ENCODE data around the gene RARRES2. TPM values are rescaled to one million over a fixed set of nuclear protein-coding genes. Genes with fewer than 3 reads are reported as not detected.

Gene RARRES2
- polyA plus RNA-seq, 1 of the 3 experiments (the other 2 are of a cell fraction) = 0.43 TPM

DNA sequence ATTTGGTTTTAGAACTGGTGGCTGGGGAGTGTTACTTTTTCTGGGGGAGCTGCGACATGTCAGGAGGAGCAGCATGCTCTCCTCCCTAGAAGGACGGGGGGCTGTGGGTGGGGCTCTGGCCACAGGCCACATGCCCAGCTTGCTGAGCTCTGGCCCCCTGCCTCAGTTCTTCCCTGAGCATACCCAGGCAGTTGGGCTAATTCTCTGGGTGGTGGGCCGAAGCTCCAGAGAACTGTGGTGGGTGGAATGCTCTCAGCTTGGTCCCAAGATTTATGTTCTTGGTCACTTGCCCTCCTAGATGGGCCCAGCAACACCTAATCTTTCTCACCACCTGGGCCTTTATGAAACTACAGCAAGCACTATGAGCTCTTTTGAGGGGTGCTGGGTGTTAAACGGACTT lies 32.6 kb upstream of the RARRES2 start:
- H3K4me3 ChIP-seq (ENCODE audit: low read depth in 2 of 2, low read length in 1 of 2) = no peak overlapping the region
- H3K9ac ChIP-seq = no peak overlapping the region
- POLR2A ChIA-PET = no interaction called here
- TF ChIP-seq NFIC (IDR thresholded peaks at IDR 0.05; ENCODE audit: borderline replicate concordance) = no peak
- no peak for TF ChIP-seq GABPA (IDR thresholded peaks at IDR 0.05; ENCODE audit: low read depth)
- TF ChIP-seq FOSL2 (IDR thresholded peaks at IDR 0.05; ENCODE audit: borderline replicate concordance, low read depth) = no peak
- TF ChIP-seq, protein P1, sequence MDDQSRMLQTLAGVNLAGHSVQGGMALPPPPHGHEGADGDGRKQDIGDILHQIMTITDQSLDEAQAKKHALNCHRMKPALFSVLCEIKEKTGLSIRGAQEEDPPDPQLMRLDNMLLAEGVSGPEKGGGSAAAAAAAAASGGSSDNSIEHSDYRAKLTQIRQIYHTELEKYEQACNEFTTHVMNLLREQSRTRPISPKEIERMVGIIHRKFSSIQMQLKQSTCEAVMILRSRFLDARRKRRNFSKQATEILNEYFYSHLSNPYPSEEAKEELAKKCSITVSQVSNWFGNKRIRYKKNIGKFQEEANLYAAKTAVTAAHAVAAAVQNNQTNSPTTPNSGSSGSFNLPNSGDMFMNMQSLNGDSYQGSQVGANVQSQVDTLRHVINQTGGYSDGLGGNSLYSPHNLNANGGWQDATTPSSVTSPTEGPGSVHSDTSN (IDR thresholded peaks at IDR 0.05) = no peak
- TF ChIP-seq MEF2A (IDR thresholded peaks at IDR 0.05; ENCODE audit: borderline replicate concordance, low read depth) = no peak
- TF ChIP-seq TCF12 (IDR thresholded peaks at IDR 0.05) = no peak
- TF ChIP-seq, protein P2, sequence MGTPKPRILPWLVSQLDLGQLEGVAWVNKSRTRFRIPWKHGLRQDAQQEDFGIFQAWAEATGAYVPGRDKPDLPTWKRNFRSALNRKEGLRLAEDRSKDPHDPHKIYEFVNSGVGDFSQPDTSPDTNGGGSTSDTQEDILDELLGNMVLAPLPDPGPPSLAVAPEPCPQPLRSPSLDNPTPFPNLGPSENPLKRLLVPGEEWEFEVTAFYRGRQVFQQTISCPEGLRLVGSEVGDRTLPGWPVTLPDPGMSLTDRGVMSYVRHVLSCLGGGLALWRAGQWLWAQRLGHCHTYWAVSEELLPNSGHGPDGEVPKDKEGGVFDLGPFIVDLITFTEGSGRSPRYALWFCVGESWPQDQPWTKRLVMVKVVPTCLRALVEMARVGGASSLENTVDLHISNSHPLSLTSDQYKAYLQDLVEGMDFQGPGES (IDR thresholded peaks at IDR 0.05; ENCODE audit: low read depth, low read length) = no peak
- TF ChIP-seq RFX5 (IDR thresholded peaks at IDR 0.05; ENCODE audit: low read length) = no peak
- no peak for TF ChIP-seq MXI1 (IDR thresholded peaks at IDR 0.05; ENCODE audit: low read depth, low read length)
- WGBS (ENCODE audit: low lambda C conversion rate) = 100% methylated on average over 4 of the region's 4 CpGs
- H3K36me3 ChIP-seq (replicated peaks in 1 of 2; ENCODE audit: control insufficient read depth in 1 of 2, insufficient read depth in 2 of 2, low read length in 1 of 2) = peaks cover 19 to 49% of the 10 kb centered on the region in 2 experiments
- no peak overlapping the region for H2AFZ ChIP-seq (ENCODE audit: low read depth)
- CTCF ChIA-PET = interaction anchor here (0.8 to 1.4 kb wide), 7 partner anchors 11 to 88 kb away, joined by 3 to 5 read pairs (median 4); no protein-coding TSS in a partner anchor
- no peak overlapping the region for H3K27ac ChIP-seq (ENCODE audit: low read depth in 2 of 2, low read length in 1 of 2)
- no peak overlapping the region for H3K4me2 ChIP-seq
- H3K79me2 ChIP-seq (ENCODE audit: insufficient read depth) = peaks cover 44% of the 10 kb centered on the region
- no peak for DNase-seq
- H4K20me1 ChIP-seq (ENCODE audit: insufficient read depth) = no peaks in the 10 kb centered on the region
- H3K27me3 ChIP-seq (ENCODE audit: insufficient read depth) = no peaks in the 10 kb centered on the region
- H3F3A ChIP-seq (replicated peaks; ENCODE audit: insufficient read depth) = peaks cover 30% of the 10 kb centered on the region
- no peaks in the 10 kb centered on the region for H3K9me2 ChIP-seq
- no peaks in the 10 kb centered on the region for H3K9me3 ChIP-seq
- H3K4me1 ChIP-seq (ENCODE audit: control insufficient read depth in 1 of 2, insufficient read depth in 2 of 2, low read depth in 1 of 2, low read length in 1 of 2) = peaks cover 9 to 33% of the 10 kb centered on the region in 2 experiments; a peak in 3 of 4 replicates

DNA sequence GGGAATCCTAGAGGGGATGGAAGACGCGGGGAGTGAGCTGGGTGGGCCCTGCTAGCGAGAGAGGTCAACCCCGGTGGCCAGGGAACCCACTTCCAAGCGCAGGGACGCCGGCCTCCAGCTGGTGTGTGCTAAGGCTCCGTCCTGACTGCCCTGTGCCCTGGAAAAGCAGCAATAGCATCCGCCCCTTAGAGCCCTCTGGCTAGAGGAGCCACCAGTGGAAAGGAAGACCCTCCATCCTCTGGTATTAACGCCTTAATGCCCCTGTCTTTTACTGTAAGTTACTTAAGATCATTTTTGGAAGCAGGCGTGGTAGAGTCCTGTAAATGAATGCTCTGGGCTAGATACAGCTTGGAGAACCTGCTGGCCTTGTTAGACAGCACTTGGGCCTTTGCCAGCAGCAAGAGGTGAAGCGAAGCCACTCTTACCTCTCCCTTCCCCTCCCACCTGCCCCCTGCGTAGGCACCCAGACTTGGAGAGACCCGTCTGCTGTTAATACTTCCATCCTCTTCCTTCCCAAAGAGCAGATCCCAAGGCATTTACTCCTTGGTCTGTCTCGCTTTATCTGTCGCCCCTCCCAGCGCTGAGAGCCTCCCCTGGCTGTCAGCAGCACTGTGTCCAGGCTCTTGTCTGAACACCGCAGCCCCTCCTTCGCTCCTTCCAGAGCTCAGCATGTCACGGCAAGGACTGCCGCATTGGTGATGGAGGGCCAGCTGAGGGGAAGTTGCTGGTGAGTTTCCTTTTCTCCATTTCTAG lies 31.8 kb upstream of the RARRES2 start:
- TF ChIP-seq GABPA (IDR thresholded peaks at IDR 0.05; ENCODE audit: low read depth) (no peak), POLR2AphosphoS5 (IDR thresholded peaks at IDR 0.05; ENCODE audit: low read depth, low read length) (0 out of 2 replicates have a peak, but pooled peaks have one; percentile 17)
- Histone ChIP-seq H3K27ac (ENCODE audit: low read depth in 2 of 2, low read length in 1 of 2) (no peak overlapping the region; a peak in 1 of 4 replicates), H3K9me2 (no peaks in the 10 kb centered on the region), H2AFZ (ENCODE audit: low read depth) (no peak overlapping the region), H3F3A (replicated peaks; ENCODE audit: insufficient read depth) (peaks cover 26% of the 10 kb centered on the region), H3K9ac (no peak overlapping the region), H3K9me3 (no peaks in the 10 kb centered on the region), H3K4me2 (no peak overlapping the region), H4K20me1 (ENCODE audit: insufficient read depth) (no peaks in the 10 kb centered on the region), H3K4me1 (ENCODE audit: control insufficient read depth in 1 of 2, insufficient read depth in 2 of 2, low read depth in 1 of 2, low read length in 1 of 2) (peaks cover 9 to 31% of the 10 kb centered on the region in 2 experiments; a peak in 3 of 4 replicates), H3K36me3 (replicated peaks in 1 of 2; ENCODE audit: control insufficient read depth in 1 of 2, insufficient read depth in 2 of 2, low read length in 1 of 2) (peaks cover 19 to 49% of the 10 kb centered on the region in 2 experiments), H3K4me3 (ENCODE audit: low read depth in 2 of 2, low read length in 1 of 2) (no peak overlapping the region), H3K79me2 (ENCODE audit: insufficient read depth) (peaks cover 48% of the 10 kb centered on the region), H3K27me3 (ENCODE audit: insufficient read depth) (no peaks in the 10 kb centered on the region)
- ChIA-PET POLR2A (no interaction called here), CTCF (interaction anchor here (1.0 to 1.4 kb wide), 4 partner anchors 12 to 87 kb away, joined by 4 to 5 read pairs (median 5); no protein-coding TSS in a partner anchor)
- WGBS (ENCODE audit: low lambda C conversion rate) = 93% methylated on average over 21 of the region's 21 CpGs
- no peak for DNase-seq

All from SK-N-SH (cell line).